Endometrial microvascular endothelial cells (primary cell): Measurements from ENCODE around the gene RNMT. TPM values are rescaled to one million over a fixed set of nuclear protein-coding genes. Genes with fewer than 3 reads are reported as not detected.
"Not testable (repeated sequence)": the region's sequence is repeated elsewhere in the genome, so short reads cannot be mapped to it uniquely, and the experiment has no call there.

Source experiments
- in situ Hi-C: cut with HindIII; loops from 2 replicates; pipeline ENCODE4 v1.10.0; 2017; ENCODE audit warnings: low sequenced_read_pairs, low pct_unique_long_range_greater_than_20kb; ENCODE audit errors: inconsistent ontology term
- total RNA-seq: library from RNA; depleted of rRNA; stranded (reverse); fragments of >200 nt; gene quantifications from one replicate; pipeline ENCODE4 v1.2.3, GENCODE V29; 2015; ENCODE audit errors: inconsistent ontology term

Gene RNMT
- total RNA-seq, result 19.9 TPM

DNA sequence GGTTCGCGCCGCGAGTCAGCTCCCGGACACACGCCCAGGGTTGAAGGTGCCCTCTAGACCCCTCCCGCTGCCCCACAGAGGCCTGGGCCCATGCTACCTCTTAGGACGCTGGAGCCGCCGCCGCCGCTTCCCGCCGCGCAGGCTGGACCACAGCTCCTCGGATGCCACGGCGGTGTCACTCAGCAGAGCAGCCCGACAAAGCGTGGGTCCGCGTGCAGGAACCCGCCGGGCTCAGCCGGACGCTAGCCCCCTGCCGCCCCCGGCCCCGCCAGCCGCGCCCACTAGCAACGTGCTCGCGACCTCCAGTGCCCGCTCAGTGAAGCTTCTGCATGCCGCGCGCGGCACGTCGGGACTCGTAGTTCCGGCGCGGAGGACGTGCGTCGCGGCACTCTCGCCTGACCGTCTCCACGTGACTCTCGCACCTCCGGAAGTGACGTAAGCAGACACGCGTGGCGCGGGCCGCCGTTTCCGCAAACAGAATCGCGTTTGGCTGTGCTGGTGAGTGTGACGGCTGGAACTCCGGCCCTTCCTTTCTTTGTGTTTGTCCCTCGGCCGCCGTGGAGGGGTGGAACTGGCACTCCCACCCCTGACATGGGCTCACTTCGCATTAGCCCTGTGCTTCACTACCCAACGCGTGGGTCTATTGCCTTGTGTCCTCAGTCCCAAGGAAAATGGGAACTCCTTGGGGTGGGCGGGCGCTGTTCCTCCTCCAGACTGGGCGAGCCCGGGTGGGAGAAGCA is at the start of gene RNMT, which contains the start of gene FAM210A:
TSS of gene RNMT (plus strand) at position 442 of the 740 bp plus-strand sequence. CDS start 4,845 bp downstream, outside the sequence.
TSS of gene FAM210A (minus strand) at position 327 of the 740 bp plus-strand sequence. CDS start 44,481 bp downstream, outside the sequence.
- in situ Hi-C loops, result no loop called here

- in situ Hi-C loops, result not testable (repeated sequence)
Observed at GRCh38 chr18:13677350-13677749, 49.1 kb upstream of the RNMT start.

GRCh38 chr18:13680612-13681011 is 45.9 kb upstream of the RNMT start:
- in situ Hi-C loops, result no loop called here

DNA sequence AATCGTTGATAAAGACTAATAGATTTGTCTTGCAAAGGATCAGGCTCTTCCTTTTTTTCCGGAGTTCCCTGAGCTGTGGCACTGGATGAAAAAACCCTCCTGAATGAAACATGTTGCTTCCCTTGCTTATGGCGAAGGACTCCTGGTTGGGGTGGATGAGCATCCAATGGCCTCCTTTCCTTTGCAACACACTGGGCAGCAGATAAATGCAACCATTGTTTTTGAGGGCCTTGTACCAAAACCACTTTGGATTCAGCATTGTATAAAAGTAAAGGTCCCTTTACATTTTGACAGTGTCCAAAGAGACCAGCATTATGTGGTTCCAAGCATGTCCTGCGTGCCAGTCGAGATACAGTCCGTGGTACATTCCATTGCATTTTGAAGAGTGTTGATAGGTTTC is 44.8 kb upstream of the RNMT start:
- in situ Hi-C loops, result no loop called here

- in situ Hi-C loops, result no loop called here
Observed at GRCh38 chr18:13684546-13684945, 41.9 kb upstream of the RNMT start.

DNA sequence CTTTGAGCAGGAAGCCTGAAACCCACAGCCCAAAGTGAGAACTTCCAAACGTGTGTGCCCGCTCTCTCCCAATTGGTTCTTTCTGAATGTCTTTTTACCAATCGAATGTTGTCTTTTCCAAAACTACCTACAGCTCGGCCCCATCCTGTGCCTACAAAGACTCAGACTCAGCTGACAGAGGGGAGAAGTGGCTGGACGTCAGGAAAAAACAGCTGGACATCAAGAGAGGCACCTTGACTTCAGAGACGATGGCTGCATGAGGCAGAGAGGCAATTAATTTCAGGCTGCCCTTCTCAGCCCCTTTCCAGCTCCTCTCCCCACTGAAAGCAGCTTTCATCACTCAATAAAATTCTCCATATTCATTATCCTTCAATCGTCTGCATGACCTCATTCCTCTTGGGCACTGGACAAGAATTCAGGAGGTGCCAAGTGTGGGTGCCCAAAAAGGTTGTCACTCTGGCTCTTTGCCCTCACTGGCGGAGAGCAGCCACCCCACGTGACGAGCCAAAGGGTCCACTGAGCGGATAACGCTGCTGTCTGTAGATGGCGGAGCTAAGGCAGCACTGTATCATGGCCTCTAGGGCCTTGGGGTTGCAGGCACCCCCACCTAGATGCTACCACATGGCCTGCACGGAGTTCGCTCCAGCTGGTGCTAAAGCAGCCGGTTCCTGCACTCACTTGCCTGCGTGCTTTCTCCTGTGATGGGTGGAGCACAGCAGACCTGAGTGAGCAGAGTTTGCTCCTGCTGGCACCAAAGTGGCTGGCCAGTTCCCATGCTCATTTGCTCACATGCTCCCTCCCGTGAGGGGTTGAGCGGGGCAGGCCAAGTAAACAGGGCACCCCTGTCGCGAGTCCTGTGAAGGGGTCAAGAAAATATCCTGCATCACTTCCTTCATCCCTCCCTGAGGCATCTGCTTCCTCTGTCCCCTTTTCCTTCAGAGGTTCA is 38.0 kb upstream of the RNMT start:
- in situ Hi-C loops, result no loop called here

DNA sequence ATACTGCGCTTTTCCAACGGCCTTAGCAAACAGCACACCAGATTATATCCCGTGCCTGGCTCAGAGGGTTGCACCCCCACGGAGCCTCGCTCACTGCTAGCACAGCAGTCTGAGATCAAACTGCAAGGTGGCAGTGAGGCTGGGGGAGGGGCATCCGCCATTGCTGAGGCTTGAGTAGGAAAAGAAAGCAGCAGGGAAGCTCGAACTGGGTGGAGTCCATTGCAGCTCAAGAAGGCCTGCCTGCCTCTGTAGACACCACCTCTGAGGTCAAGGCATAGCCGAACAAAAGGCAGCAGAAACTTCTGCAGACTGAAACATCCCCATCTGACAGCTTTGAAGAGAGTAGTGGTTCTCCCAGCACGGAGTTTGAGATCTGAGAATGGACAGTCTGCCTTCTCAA is 36.4 kb upstream of the RNMT start:
- in situ Hi-C loops, result not testable (repeated sequence)

DNA sequence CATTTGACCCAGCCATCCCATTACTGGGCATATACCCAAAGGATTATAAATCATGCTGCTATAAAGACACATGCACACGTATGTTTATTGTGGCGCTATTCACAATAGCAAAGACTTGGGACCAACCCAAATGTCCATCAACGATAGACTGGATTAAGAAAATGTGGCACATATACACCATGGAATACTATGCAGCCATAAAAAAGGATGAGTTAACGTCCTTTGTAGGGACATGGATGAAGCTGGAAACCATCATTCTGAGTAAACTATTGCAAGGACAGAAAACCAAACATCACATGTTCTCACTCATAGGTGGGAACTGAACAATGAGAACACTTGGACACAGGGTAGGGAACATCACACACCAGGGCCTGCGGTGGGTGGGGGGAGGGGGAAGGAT is 31.1 kb upstream of the RNMT start:
- in situ Hi-C loops, result not testable (repeated sequence)

GRCh38 chr18:13696961-13697360 is 29.5 kb upstream of the RNMT start:
- in situ Hi-C loops, result no loop called here

- in situ Hi-C loops, result no loop called here
Observed at GRCh38 chr18:13700153-13700552, 26.3 kb upstream of the RNMT start.

DNA sequence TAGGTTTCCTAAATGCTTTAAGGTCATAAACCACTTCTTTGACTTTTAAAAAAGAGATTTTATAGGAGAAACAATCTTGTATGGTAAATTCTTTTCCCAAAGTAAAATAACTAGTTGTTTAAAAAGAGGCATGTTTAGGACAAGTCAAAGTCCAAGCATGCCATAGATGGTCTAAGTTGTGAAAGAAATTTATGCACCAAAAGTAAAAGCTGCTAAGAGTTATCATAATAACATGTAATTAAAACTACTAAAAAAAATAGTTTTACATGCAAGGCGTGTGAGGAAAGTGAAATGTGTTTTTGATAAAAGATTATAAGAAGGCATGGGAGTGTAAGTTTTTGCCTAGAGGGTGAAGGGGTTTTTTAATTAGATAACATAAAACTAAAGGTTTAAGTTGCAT is 22.6 kb upstream of the RNMT start:
- in situ Hi-C loops, result no loop called here

DNA sequence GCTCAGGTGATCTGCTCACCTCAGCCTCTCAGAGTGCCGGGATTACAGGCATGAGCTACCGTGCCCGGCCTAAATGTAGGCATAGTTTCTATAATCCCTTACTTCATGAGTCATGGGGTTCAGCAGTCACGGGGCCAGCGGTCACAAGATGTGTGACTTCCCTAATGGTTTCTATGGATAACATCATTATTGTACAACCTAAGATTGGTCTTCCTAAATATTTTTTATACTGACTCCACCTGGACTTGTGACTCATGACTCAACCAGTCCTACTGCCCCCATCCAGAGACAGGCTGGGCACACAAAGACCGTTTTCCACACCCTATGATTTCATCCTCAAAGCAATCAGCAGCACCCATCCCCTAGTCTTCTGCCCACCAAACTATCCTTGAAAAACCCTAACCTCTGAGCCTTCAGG is 16.1 kb upstream of the RNMT start:
- in situ Hi-C loops, result no loop called here

GRCh38 chr18:13712400-13713131 is 13.9 kb upstream of the RNMT start:
- in situ Hi-C loops, result no loop called here

- in situ Hi-C loops, result no loop called here
Observed at GRCh38 chr18:13713455-13714055, 12.9 kb upstream of the RNMT start.

- in situ Hi-C loops, result no loop called here
Observed at GRCh38 chr18:13715330-13715729, 11.1 kb upstream of the RNMT start.

GRCh38 chr18:13716916-13717315 is 9.6 kb upstream of the RNMT start:
- in situ Hi-C loops, result no loop called here

DNA sequence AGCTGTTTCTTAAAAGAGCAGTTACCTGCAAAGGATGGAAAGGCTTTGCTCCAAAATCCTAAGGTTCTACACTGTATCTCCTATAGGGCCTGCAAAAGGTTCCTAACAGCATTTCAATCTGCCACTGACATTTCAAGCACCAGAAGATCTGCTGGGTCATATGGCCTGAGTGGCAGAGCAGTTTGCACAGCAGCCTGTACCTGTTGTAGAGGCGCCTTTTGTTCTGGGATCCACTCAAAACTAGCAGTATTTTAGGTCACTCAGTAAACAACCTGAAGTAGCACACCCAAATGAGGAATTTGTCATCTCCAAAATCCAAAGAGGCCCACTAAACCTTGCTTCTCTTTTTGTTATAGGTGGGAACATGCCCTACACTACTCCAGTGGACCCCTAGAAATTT is 6.3 kb upstream of the RNMT start:
- in situ Hi-C loops, result no loop called here

- in situ Hi-C loops, result no loop called here
Observed at GRCh38 chr18:13720847-13721246, 5.6 kb upstream of the RNMT start.
